Uterine smooth muscle cell (primary cell): ENCODE data around the gene RAMP3. TPM values are rescaled to one million over a fixed set of nuclear protein-coding genes. Genes with fewer than 3 reads are reported as not detected.

Experiments
- total RNA-seq: library from RNA; depleted of rRNA; stranded (reverse); fragments of >200 nt; gene quantifications from 2 replicates; pipeline ENCODE4 v1.2.3, GENCODE V29; 2014

The RAMP3 gene, protein sequence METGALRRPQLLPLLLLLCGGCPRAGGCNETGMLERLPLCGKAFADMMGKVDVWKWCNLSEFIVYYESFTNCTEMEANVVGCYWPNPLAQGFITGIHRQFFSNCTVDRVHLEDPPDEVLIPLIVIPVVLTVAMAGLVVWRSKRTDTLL
- not detected in 2 replicates for total RNA-seq

DNA sequence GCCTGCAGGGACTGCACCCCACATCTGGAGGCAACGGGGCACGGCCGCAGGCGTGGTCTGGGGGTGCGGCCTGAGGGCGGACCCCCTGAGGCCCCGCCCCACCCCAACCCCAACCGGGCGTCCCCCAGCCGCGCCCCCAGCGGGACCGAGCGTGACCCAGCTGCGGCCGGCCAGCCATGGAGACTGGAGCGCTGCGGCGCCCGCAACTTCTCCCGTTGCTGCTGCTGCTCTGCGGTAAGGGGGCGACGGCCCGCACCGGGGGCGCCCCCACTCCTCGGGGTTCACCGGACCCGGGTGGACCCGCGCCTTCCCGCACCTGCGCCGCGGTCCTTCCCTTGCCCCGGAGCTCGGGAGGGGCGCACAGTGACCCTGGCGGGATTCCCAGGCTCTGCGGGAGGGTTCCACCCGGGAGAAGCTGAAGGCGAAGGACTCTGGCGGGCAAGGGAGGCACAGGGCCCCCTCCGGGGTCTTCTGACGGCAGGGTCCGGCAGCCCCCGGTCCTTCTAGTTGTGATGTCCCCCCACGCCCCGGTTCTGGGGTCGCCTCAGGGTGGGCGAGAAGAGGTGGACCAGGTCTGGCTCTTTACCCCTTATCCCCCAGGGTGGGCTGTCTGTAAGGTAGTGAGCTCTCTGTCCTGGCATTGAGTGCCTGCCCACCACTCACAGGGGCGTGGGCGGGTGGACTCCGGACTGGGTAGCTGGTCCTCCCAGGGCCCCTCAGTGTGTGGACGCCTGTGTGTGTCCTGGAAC, at the start of gene RAMP3:
RAMP3 (plus strand) TSS at position 139 of the 749 bp plus-strand sequence; CDS start at position 177, 38 bp downstream.

DNA sequence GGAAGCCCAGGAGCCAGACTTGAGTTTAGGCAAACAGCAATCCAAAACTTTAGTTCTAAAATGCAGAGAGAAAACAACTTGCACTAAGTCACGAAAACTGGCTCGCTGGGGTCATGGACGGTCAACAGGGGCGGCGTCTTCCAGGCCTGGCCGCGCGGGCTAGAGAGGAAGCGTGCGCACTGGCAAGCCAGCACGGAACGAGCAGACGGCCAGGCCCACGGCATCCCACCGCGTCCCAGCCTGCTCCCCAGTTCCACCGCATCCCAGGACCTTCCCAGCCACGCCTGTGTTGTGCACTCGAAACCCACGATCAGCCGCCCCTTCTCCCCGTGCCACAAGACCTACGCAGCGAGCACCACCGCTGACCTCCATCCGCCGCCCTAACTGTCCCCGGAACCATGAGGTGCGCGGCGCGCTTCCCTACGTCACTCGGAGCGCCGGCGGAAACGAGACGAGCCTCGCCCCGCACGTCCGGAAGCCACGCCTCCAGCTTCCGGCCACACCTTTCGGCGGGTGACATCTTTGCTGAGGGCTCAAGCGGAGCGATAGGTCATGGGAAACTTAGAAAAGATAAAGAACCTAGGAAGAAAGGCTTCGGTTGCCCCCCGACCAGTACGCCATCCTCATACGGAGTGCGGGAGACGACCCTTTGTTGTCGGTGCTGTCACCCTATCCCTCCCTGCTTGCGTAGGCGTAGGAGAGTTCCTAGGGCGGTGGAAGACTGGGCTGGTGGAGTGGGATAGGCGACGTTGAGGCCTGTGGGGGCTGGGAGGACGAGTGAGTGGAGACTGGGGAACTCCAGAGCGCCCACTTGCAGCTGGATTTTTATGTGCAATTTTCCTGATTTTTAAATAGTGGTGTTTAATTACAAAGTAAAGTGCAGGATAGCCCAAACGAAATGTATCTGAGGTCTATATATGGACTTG, 46.0 kb upstream of the RAMP3 start, which contains the start of gene TBRG4:
TBRG4 (minus strand) TSS at position 400 of the 926 bp plus-strand sequence. CDS start 2,460 bp downstream, outside the sequence.

Other genes starting within 250 kb of the RAMP3 start
- 0.11 and 0.12 TPM in 2 replicates for gene MYO1G, start 178.8 kb upstream of the RAMP3 start, total RNA-seq
- gene CCM2, start 157.6 kb upstream of the RAMP3 start, total RNA-seq = 56.0 and 88.0 TPM in 2 replicates
- 1.9 and 2.4 TPM in 2 replicates for gene NACAD, start 68.8 kb upstream of the RAMP3 start, total RNA-seq
- 64.7 and 93.0 TPM in 2 replicates for gene TBRG4, start 46.1 kb upstream of the RAMP3 start, total RNA-seq